ENCODE data around the gene STYXL2.

- no peak for TF ChIP-seq CTCF (IDR thresholded peaks at IDR 0.05; ENCODE audit: low read depth, low read length)
- TF ChIP-seq MAX (IDR thresholded peaks at IDR 0.05; ENCODE audit: low read depth, low read length) = no peak
- no peak for TF ChIP-seq POLR2A (IDR thresholded peaks at IDR 0.05; ENCODE audit: extremely low read depth, insufficient read length)
These were observed 16.0 kb upstream of the STYXL2 start for GRCh38 chr1:167077868-167078210.
